H1 (cell line): ENCODE data around the gene STIM1. TPM values are rescaled to one million over a fixed set of nuclear protein-coding genes. Genes with fewer than 3 reads are reported as not detected.

ENCODE experiments used
- CTCF ChIA-PET: fragments of 300-600 bp; sonication (Branson Sonifier 250); formaldehyde crosslinking; loops from one replicate; lab custom pipeline; 2021; ENCODE audit not compliant: partially characterized antibody; lab: Charles Lee
- POLR2A ChIA-PET: fragments of 300-600 bp; sonication (Branson Sonifier 250); formaldehyde crosslinking; loops from one replicate; lab custom pipeline; 2021; ENCODE audit warnings: inconsistent platforms; ENCODE audit not compliant: partially characterized antibody; lab: Charles Lee
- DNase-seq, 2 experiments: peaks; one replicate each; pipeline versions ENCODE4 v3.0.0 to v3.0.0-alpha.2; 2010 to 2022; ENCODE audit warnings: low spot score in 2 of 2, low read depth in 1 of 2, mixed read lengths in 1 of 2
- FAIRE-seq: peaks from 2 replicates; lab custom pipeline; 2011; peaks lifted over from hg19 to GRCh38; lab: Jason Lieb, UNC
- H2AFZ ChIP-seq: 2 replicates; pipeline ENCODE4 v1.8.1; 2012; ENCODE audit warnings: low read length, inconsistent platforms
- H2AK5ac ChIP-seq: 2 replicates; pipeline ENCODE4 v1.6.1; 2013; ENCODE audit warnings: low read depth, low read length
- H2BK120ac ChIP-seq: replicated peaks from 2 replicates; pipeline ENCODE3; 2013; ENCODE audit warnings: low read depth, low read length, inconsistent platforms
- H2BK12ac ChIP-seq: 2 replicates; pipeline ENCODE4 v1.6.1; 2013; ENCODE audit warnings: low read depth, low read length
- H2BK15ac ChIP-seq: 2 replicates; pipeline ENCODE4 v1.6.1; 2013; ENCODE audit warnings: low read length
- H2BK20ac ChIP-seq: 2 replicates; pipeline ENCODE4 v1.6.1; 2013; ENCODE audit warnings: low read length
- H2BK5ac ChIP-seq: 2 replicates; pipeline ENCODE4 v1.6.1; 2013; ENCODE audit warnings: low read depth, low read length
- H3K14ac ChIP-seq: 2 replicates; pipeline ENCODE4 v1.6.1; 2013; ENCODE audit warnings: inconsistent platforms; ENCODE audit not compliant: insufficient read length
- H3K18ac ChIP-seq: 2 replicates; pipeline ENCODE4 v1.6.1; 2013; ENCODE audit warnings: low read length; ENCODE audit errors: extremely low read depth
- H3K23ac ChIP-seq: 2 replicates; pipeline ENCODE4 v1.6.1; 2013; ENCODE audit warnings: inconsistent platforms; ENCODE audit not compliant: insufficient read length
- H3K23me2 ChIP-seq: 2 replicates; pipeline ENCODE4 v1.6.1; 2013; ENCODE audit warnings: low read depth, low read length
- H3K27ac ChIP-seq: 2 replicates; pipeline ENCODE4 v1.6.1; 2011; ENCODE audit warnings: low read depth, low read length, inconsistent platforms
- H3K27me3 ChIP-seq, 4 experiments: replicated peaks in 1 of 4; 1 replicate in 1 of 4; 2 replicates in 3 of 4; pipeline versions ENCODE4 v1.6.1 to v1.8.1; 2011 to 2013; ENCODE audit warnings: low read length in 3 of 4, mild to moderate bottlenecking in 3 of 4, inconsistent platforms in 2 of 4, mixed read lengths in 2 of 4, moderate library complexity in 1 of 4; ENCODE audit not compliant: control insufficient read depth in 3 of 4, insufficient read depth in 3 of 4; ENCODE audit errors: extremely low read depth in 1 of 4
- H3K36me3 ChIP-seq, 4 experiments: 2 replicates each; pipeline versions ENCODE4 v1.6.1 to v1.8.1; 2011 to 2013; ENCODE audit warnings: mild to moderate bottlenecking in 4 of 4, low read length in 3 of 4, moderate library complexity in 2 of 4, control low read depth in 1 of 4, inconsistent platforms in 1 of 4; ENCODE audit not compliant: insufficient read depth in 4 of 4, control insufficient read depth in 2 of 4
- H3K4ac ChIP-seq: replicated peaks from 2 replicates; pipeline ENCODE3; 2013; ENCODE audit warnings: low read length, low read depth, mixed read lengths, inconsistent platforms; ENCODE audit not compliant: insufficient read length
- H3K4me1 ChIP-seq, 4 experiments: replicated peaks in 1 of 4; 1 replicate in 1 of 4; 2 replicates in 3 of 4; pipeline versions ENCODE4 v1.6.1 to v1.8.1; 2011 to 2013; ENCODE audit warnings: low read length in 3 of 4, inconsistent platforms in 2 of 4, mixed read lengths in 1 of 4; ENCODE audit not compliant: insufficient read depth in 4 of 4, control insufficient read depth in 3 of 4
- H3K4me2 ChIP-seq, 2 experiments: 2 replicates each; pipeline versions ENCODE4 v1.6.1 to v1.8.1; 2011 to 2013; ENCODE audit warnings: low read depth in 2 of 2, low read length in 2 of 2, control low read depth in 1 of 2, inconsistent platforms in 1 of 2, mild to moderate bottlenecking in 1 of 2; ENCODE audit not compliant: insufficient read depth in 1 of 2
- H3K4me3 ChIP-seq, 4 experiments: fragments of 200-600, 300-600 bp in 1 of 4; sonication (generic), shearing (Covaris generic), sonication (Bioruptor Twin) in 1 of 4; 2 replicates each; pipeline versions ENCODE4 v1.5.1 to v1.8.1; 2011 to 2016; ENCODE audit warnings: low read length in 4 of 4, low read depth in 3 of 4, control low read depth in 2 of 4, inconsistent platforms in 2 of 4, mild to moderate bottlenecking in 2 of 4, mixed read lengths in 1 of 4, moderate library complexity in 1 of 4; ENCODE audit not compliant: insufficient read depth in 2 of 4; ENCODE audit errors: extremely low read depth in 1 of 4
- H3K56ac ChIP-seq: replicated peaks from 2 replicates; pipeline ENCODE3; 2013; ENCODE audit warnings: low read depth, mild to moderate bottlenecking, mixed read lengths, low read length, inconsistent platforms; ENCODE audit not compliant: insufficient read length
- H3K79me1 ChIP-seq: 2 replicates; pipeline ENCODE4 v1.6.1; 2013; ENCODE audit warnings: low read depth, low read length, control low read depth
- H3K79me2 ChIP-seq, 2 experiments: 2 replicates each; pipeline versions ENCODE4 v1.6.1 to v1.8.1; 2012 to 2013; ENCODE audit warnings: low read length in 2 of 2, mild to moderate bottlenecking in 2 of 2, inconsistent platforms in 1 of 2; ENCODE audit not compliant: insufficient read depth in 2 of 2, control insufficient read depth in 1 of 2
- H3K9ac ChIP-seq, 4 experiments: replicated peaks in 1 of 4; 1 replicate in 1 of 4; 2 replicates in 3 of 4; pipeline versions ENCODE4 v1.6.1 to v1.8.1; 2011 to 2013; ENCODE audit warnings: low read depth in 3 of 4, low read length in 3 of 4, control low read depth in 2 of 4, mild to moderate bottlenecking in 2 of 4, moderate library complexity in 2 of 4, inconsistent platforms in 1 of 4; ENCODE audit errors: extremely low read depth in 1 of 4
- H3K9me3 ChIP-seq, 2 experiments: 2 replicates each; pipeline versions ENCODE4 v1.6.1 to v1.8.1; 2012 to 2013; ENCODE audit warnings: mild to moderate bottlenecking in 2 of 2, moderate library complexity in 2 of 2, control low read depth in 1 of 2, inconsistent platforms in 1 of 2, low read depth in 1 of 2, low read length in 1 of 2, mixed read lengths in 1 of 2; ENCODE audit not compliant: insufficient read depth in 2 of 2
- H4K20me1 ChIP-seq, 2 experiments: replicated peaks in 1 of 2; 2 replicates each; pipeline versions ENCODE3 to v1.8.1; 2011 to 2013; ENCODE audit warnings: inconsistent platforms in 2 of 2, low read length in 2 of 2, mild to moderate bottlenecking in 1 of 2; ENCODE audit not compliant: insufficient read depth in 2 of 2, control insufficient read depth in 1 of 2
- H4K5ac ChIP-seq: 2 replicates; pipeline ENCODE4 v1.6.1; 2013; ENCODE audit warnings: low read length, low read depth, mixed read lengths, inconsistent platforms; ENCODE audit not compliant: insufficient read length
- H4K8ac ChIP-seq: 2 replicates; pipeline ENCODE4 v1.8.0; 2013; ENCODE audit warnings: mild to moderate bottlenecking, moderate library complexity, low read length, inconsistent platforms; ENCODE audit not compliant: insufficient read depth; ENCODE audit errors: extremely low read depth
- H4K91ac ChIP-seq: replicated peaks from 2 replicates; pipeline ENCODE3; 2013; ENCODE audit warnings: low read length, mixed read lengths, inconsistent platforms; ENCODE audit not compliant: insufficient read length
- ASH2L ChIP-seq: fragments of 200-600, 300-600 bp; sonication (generic); IDR thresholded peaks from one replicate; pipeline ENCODE4 v1.7.1; 2017; ENCODE audit warnings: low read length
- CBX5 ChIP-seq: fragments of 300-800, 300-1000 bp; sonication (generic); IDR thresholded peaks from 2 replicates; pipeline ENCODE4 v1.7.1; 2016; ENCODE audit warnings: antibody characterized with exemption, low read length, low read depth
- EGR1 ChIP-seq: IDR thresholded peaks from 2 replicates; pipeline ENCODE4 v1.6.1; 2011; ENCODE audit warnings: low read depth, low read length, borderline replicate concordance
- POLR2AphosphoS5 ChIP-seq: IDR thresholded peaks from 2 replicates; pipeline ENCODE4 v1.6.1; 2011; ENCODE audit warnings: low read depth, low read length
- SIN3A ChIP-seq, 2 experiments: IDR thresholded peaks in 1 of 2; conservative IDR thresholded peaks in 1 of 2; 2 replicates each; pipeline ENCODE4 v1.6.1; 2011 to 2012; ENCODE audit warnings: low read length in 2 of 2, improper control_type of control experiment in 1 of 2, low read depth in 1 of 2, mild to moderate bottlenecking in 1 of 2
- TAF1 ChIP-seq: IDR thresholded peaks from 2 replicates; pipeline ENCODE4 v1.6.1; 2011; ENCODE audit warnings: mild to moderate bottlenecking, low read depth, low read length
- TAF7 ChIP-seq: optimal IDR thresholded peaks from 2 replicates; pipeline ENCODE3; 2011; ENCODE audit warnings: low read depth, mild to moderate bottlenecking, inconsistent platforms, low read length, moderate library complexity, borderline replicate concordance
- YY1 ChIP-seq: IDR thresholded peaks from 2 replicates; pipeline ENCODE4 v1.6.1; 2011; ENCODE audit warnings: low read depth, mild to moderate bottlenecking, low read length
- WGBS, 2 experiments: shearing (Covaris generic) in 1 of 2; methylation state at CpG; one replicate each; pipeline versions ENCODE4 v1.1.6 to v1.1.7; 2013 to 2015; ENCODE audit warnings: low lambda C conversion rate in 2 of 2, mixed read lengths in 2 of 2, inconsistent platforms in 1 of 2, low coverage in 1 of 2, missing lambda C conversion rate in 1 of 2; ENCODE audit not compliant: insufficient replicate concordance in 2 of 2, insufficient coverage in 1 of 2, insufficient read length in 1 of 2; ENCODE audit errors: extremely low coverage in 1 of 2, missing lambda C conversion rate in 1 of 2; 5-methylcytosine and 5-hydroxymethylcytosine counted together
- polyA plus RNA-seq, 7 experiments: library from polyadenylated mRNA; depleted of rRNA in 3 of 7; stranded (reverse) in 5 of 7; unstranded in 2 of 7; fragments of >200 nt in 5 of 7; fragments of 200-250 nt in 2 of 7; gene quantifications; 1 replicate in 5 of 7; 2 replicates in 1 of 7; 4 replicates in 1 of 7; pipeline versions ENCODE4 v1.2.1 to v1.2.3, GENCODE V29; 2011 to 2013; ENCODE audit warnings: missing spikeins in 2 of 7, mixed read lengths in 2 of 7
- total RNA-seq: library from RNA; stranded (reverse); fragmentation: NEBNext Ultra II Directional; extraction: Animal tissue kit (Norgen Biotek cat#: 25700); gene quantifications from 2 replicates; pipeline ENCODE4 v1.2.1, GENCODE V29; 2021
- TF ChIP-seq, protein P1 (sequence below): IDR thresholded peaks from 2 replicates; pipeline ENCODE4 v1.6.1; 2011; ENCODE audit warnings: low read depth, mild to moderate bottlenecking, low read length; ENCODE audit not compliant: insufficient read depth
- TF ChIP-seq, protein P2 (sequence below): IDR thresholded peaks from 2 replicates; pipeline ENCODE4 v1.6.1; 2011; ENCODE audit warnings: low read length, improper control_type of control experiment
- TF ChIP-seq, protein P3 (sequence below): IDR thresholded peaks from 2 replicates; pipeline ENCODE4 v1.6.1; 2012; ENCODE audit warnings: inconsistent platforms

The STIM1 gene
- total and polyA plus RNA-seq, 2 of the 8 experiments (the other 6 are each of a cell fraction or from before 2014, with no cell fraction given) = 11.1 to 12.2 TPM

DNA sequence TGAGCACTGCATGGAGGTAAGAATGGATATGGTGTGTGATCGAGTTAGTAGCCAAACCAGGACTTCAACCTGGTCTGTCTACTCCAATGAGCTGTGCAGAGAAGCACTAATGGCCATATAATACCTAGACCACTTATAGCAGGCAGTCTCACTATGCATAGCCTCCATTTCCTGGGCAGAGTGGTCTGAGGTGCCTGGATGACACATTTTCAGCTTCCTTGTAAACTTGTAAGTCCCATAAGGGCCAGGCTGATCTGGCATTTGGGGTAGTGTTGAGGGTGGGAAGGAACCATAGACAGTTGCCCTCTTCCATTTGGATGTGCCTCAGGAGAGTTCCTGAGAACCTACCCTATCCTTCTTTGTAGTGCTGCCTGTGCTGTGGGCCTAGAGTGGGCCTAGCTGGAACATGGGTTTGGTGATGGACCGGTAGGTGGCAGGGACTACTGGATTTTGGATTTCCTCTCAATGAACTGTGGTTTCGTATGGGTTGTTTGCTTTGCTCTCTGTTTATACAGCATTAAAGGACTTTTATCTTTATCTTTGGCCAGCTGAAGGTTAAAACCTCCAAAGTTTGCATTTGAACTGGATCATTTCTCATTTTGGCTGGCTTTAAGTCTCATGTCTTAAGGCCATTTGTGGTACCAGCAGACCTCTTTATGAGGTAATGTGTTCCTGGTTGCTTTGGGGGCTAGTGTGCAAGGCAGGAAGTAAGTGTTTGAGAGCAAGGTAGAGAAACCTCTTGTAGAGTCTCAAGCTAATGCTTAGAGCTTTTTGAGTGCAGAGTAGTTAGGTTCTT lies 86.9 kb downstream of the STIM1 start:
- Histone ChIP-seq H4K8ac (no peak overlapping the region), H2BK20ac (no peak overlapping the region), H3K27ac (no peak overlapping the region), H2AFZ (no peak overlapping the region), H3K18ac (no peak overlapping the region), H3K4me3 (no peak overlapping the region), H4K20me1 (no peaks in the 10 kb centered on the region), H3K4me1 (no peaks in the 10 kb centered on the region), H4K5ac (no peak overlapping the region), H3K23ac (no peak overlapping the region), H2AK5ac (no peak overlapping the region), H3K23me2 (no peaks in the 10 kb centered on the region; the same call in 1 of the 2 replicates), H3K56ac (no peak overlapping the region), H3K9me3 (no peaks in the 10 kb centered on the region), H2BK12ac (no peak overlapping the region), H3K79me1 (no peaks in the 10 kb centered on the region), H3K79me2 (no peaks in the 10 kb centered on the region), H3K4ac (no peak overlapping the region), H2BK5ac (no peak overlapping the region), H2BK120ac (no peak overlapping the region), H3K27me3 (no peaks in the 10 kb centered on the region; a peak in 1 of 7 replicates), H3K36me3 (no peaks in the 10 kb centered on the region), H3K9ac (no peak overlapping the region), H3K4me2 (no peak overlapping the region), H4K91ac (no peak overlapping the region), H3K14ac (no peak overlapping the region), H2BK15ac (no peak overlapping the region)
- FAIRE-seq (no peak), DNase-seq (no peak)
- WGBS, 2 experiments = 83% methylated on average over 3 of the region's 3 CpGs; no CpG with 5 or more reads in 1 of the 2 experiments
- ChIA-PET POLR2A (no interaction called here), CTCF (interaction anchor here (0.7 to 1.3 kb wide), 3 partner anchors 17 to 101 kb away, joined by 3 to 4 read pairs (median 3); no protein-coding TSS in a partner anchor)
- TF ChIP-seq TAF7 = no peak
- TF ChIP-seq, protein P1, sequence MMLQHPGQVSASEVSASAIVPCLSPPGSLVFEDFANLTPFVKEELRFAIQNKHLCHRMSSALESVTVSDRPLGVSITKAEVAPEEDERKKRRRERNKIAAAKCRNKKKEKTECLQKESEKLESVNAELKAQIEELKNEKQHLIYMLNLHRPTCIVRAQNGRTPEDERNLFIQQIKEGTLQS = no peak
- no peak for TF ChIP-seq EGR1
- TF ChIP-seq, protein P2, sequence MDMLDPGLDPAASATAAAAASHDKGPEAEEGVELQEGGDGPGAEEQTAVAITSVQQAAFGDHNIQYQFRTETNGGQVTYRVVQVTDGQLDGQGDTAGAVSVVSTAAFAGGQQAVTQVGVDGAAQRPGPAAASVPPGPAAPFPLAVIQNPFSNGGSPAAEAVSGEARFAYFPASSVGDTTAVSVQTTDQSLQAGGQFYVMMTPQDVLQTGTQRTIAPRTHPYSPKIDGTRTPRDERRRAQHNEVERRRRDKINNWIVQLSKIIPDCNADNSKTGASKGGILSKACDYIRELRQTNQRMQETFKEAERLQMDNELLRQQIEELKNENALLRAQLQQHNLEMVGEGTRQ = no peak
- no peak for TF ChIP-seq TAF1
- TF ChIP-seq, protein P3, sequence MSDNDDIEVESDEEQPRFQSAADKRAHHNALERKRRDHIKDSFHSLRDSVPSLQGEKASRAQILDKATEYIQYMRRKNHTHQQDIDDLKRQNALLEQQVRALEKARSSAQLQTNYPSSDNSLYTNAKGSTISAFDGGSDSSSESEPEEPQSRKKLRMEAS = no peak
- no peak for TF ChIP-seq CBX5
- no peak for TF ChIP-seq SIN3A (conservative IDR thresholded peaks at IDR 0.05 in 1 of 2, IDR thresholded peaks at IDR 0.05 in 1 of 2; ENCODE audit: low read depth in 1 of 2, low read length in 2 of 2)
- TF ChIP-seq POLR2AphosphoS5 = no peak
- no peak for TF ChIP-seq ASH2L
- no peak for TF ChIP-seq YY1
